ENCODE measurements around the gene ATP10B.

DNA sequence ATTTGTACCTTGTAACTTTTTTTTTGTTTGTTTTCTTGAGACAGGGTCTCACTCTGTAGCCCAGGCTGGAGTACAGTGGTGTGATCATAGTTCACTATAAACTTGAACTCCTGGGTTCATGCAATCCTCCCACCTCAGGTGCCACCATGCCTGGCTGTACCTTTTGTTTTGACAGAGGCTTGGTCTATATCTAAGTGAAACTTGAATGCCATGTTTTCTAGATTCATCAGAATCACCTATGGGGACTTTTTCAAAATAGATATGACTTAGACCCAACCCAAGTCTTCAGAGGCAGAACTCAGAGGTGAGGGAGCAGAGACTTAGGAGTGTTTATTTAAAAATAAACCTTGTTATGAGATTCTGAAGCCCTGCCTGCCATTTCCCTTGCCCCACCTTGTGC, 301.9 kb downstream of the ATP10B start:
- TF ChIP-seq EZH2phosphoT487 (conservative IDR thresholded peaks at IDR 0.05; ENCODE audit: low read length) (no peak), CTCF (IDR thresholded peaks at IDR 0.05; ENCODE audit: insufficient read depth, low read length, poor library complexity, severe bottlenecking) (no peak)
